Caki2 (cell line): ENCODE results near the gene ARID2. TPM values are rescaled to one million over a fixed set of nuclear protein-coding genes. Genes with fewer than 3 reads are reported as not detected.

ENCODE experiments used
- DNase-seq: peaks from one replicate; pipeline ENCODE4 v3.0.0-alpha.2; 2015; ENCODE audit warnings: low read depth
- in situ Hi-C: cut with HindIII; loops from 2 replicates; pipeline ENCODE4 v1.10.0; 2016; ENCODE audit warnings: low sequenced_read_pairs, low pct_unique_long_range_greater_than_20kb, mixed read lengths
- total RNA-seq: library from RNA; depleted of rRNA; stranded (reverse); fragments of >200 nt; shearing (Covaris generic); gene quantifications from 2 replicates; pipeline ENCODE4 v1.2.3, GENCODE V29; 2014; ENCODE audit warnings: low replicate concordance

The ARID2 gene
- total RNA-seq, 1 experiment from 2014 or later: 16.5 TPM

GRCh38 chr12:45801625-45802024, 72.1 kb downstream of the ARID2 start:
- in situ Hi-C loops: no loop called here
- DNase-seq: no peak

GRCh38 chr12:45803111-45803510, 73.6 kb downstream of the ARID2 start:
- in situ Hi-C loops: no loop called here
- no peak for DNase-seq

GRCh38 chr12:45816652-45817051, 87.1 kb downstream of the ARID2 start:
- in situ Hi-C loops: no loop called here
- no peak for DNase-seq

GRCh38 chr12:45827974-45828373, 98.5 kb downstream of the ARID2 start:
- in situ Hi-C loops: no loop called here
- no peak for DNase-seq

- in situ Hi-C loops: no loop called here
- no peak for DNase-seq
Measured at GRCh38 chr12:45828402-45828801, 98.9 kb downstream of the ARID2 start.

- DNase-seq: no peak
- in situ Hi-C loops: no loop called here
Measured at GRCh38 chr12:45831590-45831989, 102.1 kb downstream of the ARID2 start.

- in situ Hi-C loops: no loop called here
- no peak for DNase-seq
Measured at GRCh38 chr12:45833401-45833800, 103.9 kb downstream of the ARID2 start.

GRCh38 chr12:45834809-45835208, 105.3 kb downstream of the ARID2 start:
- in situ Hi-C loops: no loop called here
- DNase-seq: no peak

GRCh38 chr12:45839917-45840316, 110.4 kb downstream of the ARID2 start:
- in situ Hi-C loops: no loop called here
- DNase-seq: no peak

GRCh38 chr12:45849289-45849688, 119.8 kb downstream of the ARID2 start:
- DNase-seq: no peak
- in situ Hi-C loops: no loop called here

GRCh38 chr12:45850302-45850701, 120.8 kb downstream of the ARID2 start:
- in situ Hi-C loops: no loop called here
- DNase-seq: no peak

- DNase-seq: no peak
- in situ Hi-C loops: no loop called here
Measured at GRCh38 chr12:45852508-45852907, 123.0 kb downstream of the ARID2 start.

GRCh38 chr12:45853550-45853949, 124.0 kb downstream of the ARID2 start:
- no peak for DNase-seq
- in situ Hi-C loops: no loop called here

- in situ Hi-C loops: no loop called here
- no peak for DNase-seq
Measured at GRCh38 chr12:45863332-45863731, 133.8 kb downstream of the ARID2 start.

- in situ Hi-C loops: no loop called here
- no peak for DNase-seq
Measured at GRCh38 chr12:45866299-45866698, 136.8 kb downstream of the ARID2 start.

- no peak for DNase-seq
- in situ Hi-C loops: no loop called here
Measured at GRCh38 chr12:45872446-45872845, 142.9 kb downstream of the ARID2 start.

- no peak for DNase-seq
- in situ Hi-C loops: no loop called here
Measured at GRCh38 chr12:45877069-45877468, 147.6 kb downstream of the ARID2 start.

- in situ Hi-C loops: no loop called here
- no peak for DNase-seq
Measured at GRCh38 chr12:45878630-45879255, 149.2 kb downstream of the ARID2 start.

GRCh38 chr12:45879363-45879895, 149.9 kb downstream of the ARID2 start:
- DNase-seq: no peak
- in situ Hi-C loops: no loop called here

GRCh38 chr12:45880533-45880932, 151.0 kb downstream of the ARID2 start:
- no peak for DNase-seq
- in situ Hi-C loops: no loop called here
